ENCODE results near the gene EBF3.

EBF3 gene

GRCh38 chr10:129963641-129964501 lies at the start of gene EBF3:
Gene EBF3, minus strand, starts transcription at chr10:129964274. Its CDS starts 506 bp downstream, at chr10:129963768.
- peak; percentile 95 for DNase-seq

- peak; percentile 69 for DNase-seq
These were observed 49.5 kb upstream of the EBF3 start for GRCh38 chr10:130013335-130014262.

GRCh38 chr10:130012129-130012528 lies 48.1 kb upstream of the EBF3 start:
- DNase-seq, result no peak

- DNase-seq, result no peak
These were observed 46.6 kb upstream of the EBF3 start for GRCh38 chr10:130010653-130011052.

GRCh38 chr10:130009228-130009627 lies 45.2 kb upstream of the EBF3 start:
- DNase-seq, result no peak

- no peak for DNase-seq
These were observed 39.9 kb upstream of the EBF3 start for GRCh38 chr10:130003787-130004613.

GRCh38 chr10:130003166-130003565 lies 39.1 kb upstream of the EBF3 start:
- DNase-seq, result no peak

- no peak for DNase-seq
These were observed 38.5 kb upstream of the EBF3 start for GRCh38 chr10:130002606-130003005.

GRCh38 chr10:130000918-130001317 lies 36.8 kb upstream of the EBF3 start:
- DNase-seq, result no peak

GRCh38 chr10:129999140-129999539 lies 35.1 kb upstream of the EBF3 start:
- DNase-seq, result no peak

- no peak for DNase-seq
These were observed 29.5 kb upstream of the EBF3 start for GRCh38 chr10:129993621-129994020.

- DNase-seq, result no peak
These were observed 28.3 kb upstream of the EBF3 start for GRCh38 chr10:129992356-129992755.

GRCh38 chr10:129982825-129983224 lies 18.8 kb upstream of the EBF3 start:
- DNase-seq, result no peak

GRCh38 chr10:129978980-129979379 lies 14.9 kb upstream of the EBF3 start:
- DNase-seq, result no peak

GRCh38 chr10:129978322-129978721 lies 14.2 kb upstream of the EBF3 start:
- no peak for DNase-seq

- DNase-seq, result no peak
These were observed 13.7 kb upstream of the EBF3 start for GRCh38 chr10:129977794-129978193.

- no peak for DNase-seq
These were observed 9.6 kb upstream of the EBF3 start for GRCh38 chr10:129973674-129974059.

GRCh38 chr10:129972966-129973673 lies 9.0 kb upstream of the EBF3 start:
- DNase-seq, result no peak

- DNase-seq, result peak; percentile 78
These were observed 8.3 kb upstream of the EBF3 start for GRCh38 chr10:129972145-129972965.

- DNase-seq, result peak; percentile 85
These were observed 7.5 kb upstream of the EBF3 start for GRCh38 chr10:129971381-129972144.
